Lower lobe of right lung (tissue), 2 donors: ENCODE results near the gene KNSTRN. TPM values are rescaled to one million over a fixed set of nuclear protein-coding genes. Genes with fewer than 3 reads are reported as not detected.
A peak's percentile ranks its signal among the peaks of the same experiment; 100 is the strongest.

ENCODE experiments used
- ATAC-seq, 2 donors: fragments of 200-7000 bp; cut with Tn5 transposase; one replicate each; pipeline ENCODE4 v1.9.1; 2020 to 2022; ENCODE audit warnings: mild to moderate bottlenecking in 2 of 2, moderate library complexity in 2 of 2
- DNase-seq: peaks from one replicate; pipeline ENCODE4 v3.0.0-alpha.2; 2020
- H3K27ac ChIP-seq: fragments of 200-600 bp; one replicate; pipeline ENCODE4 v1.8.0; 2022
- H3K27me3 ChIP-seq: fragments of 200-600 bp; one replicate; pipeline ENCODE4 v1.8.0; 2022; ENCODE audit warnings: low read depth
- H3K36me3 ChIP-seq: fragments of 200-600 bp; one replicate; pipeline ENCODE4 v1.8.0; 2022; ENCODE audit warnings: mild to moderate bottlenecking
- H3K4me1 ChIP-seq: fragments of 200-600 bp; one replicate; pipeline ENCODE4 v1.8.0; 2022
- H3K4me3 ChIP-seq: fragments of 200-600 bp; one replicate; pipeline ENCODE4 v1.8.0; 2022; ENCODE audit warnings: mild to moderate bottlenecking
- H3K9me3 ChIP-seq: fragments of 200-600 bp; one replicate; pipeline ENCODE4 v1.8.0; 2022
- intact Hi-C: fragments of 100-400 bp; cut with DNase I; formaldehyde crosslinking; loops from one replicate; pipeline ENCODE4 v1.11.0; 2022
- long read RNA-seq: library from polyadenylated mRNA; unstranded; transcript quantifications from one replicate; pipeline ENCODE4 v2.0.0, GENCODE V29; 2021
- total RNA-seq: library from RNA; stranded (reverse); fragmentation: NEBNext Ultra II Directional; extraction: Animal tissue kit (Norgen Biotek cat#: 25700); gene quantifications from one replicate; pipeline ENCODE4 v1.2.1, GENCODE V29; 2021
- TF ChIP-seq, protein P1 (sequence below): fragments of 200-600 bp; IDR thresholded peaks from one replicate; pipeline ENCODE4 v1.8.0; 2022; ENCODE audit warnings: antibody characterized with exemption, mild to moderate bottlenecking
- donor health status: DM: no; HTN: yes; CAD: no; lungs with severe emphysema.

KNSTRN gene
- 20.1 TPM for total RNA-seq
- long read RNA-seq, transcript KNSTRN-201 (9 exons, 1,714 nt) = major isoform, 5 of 8 reads
- long read RNA-seq, partial matches to known transcripts = 0 of 8 reads
- long read RNA-seq, other reads (novel, unspliced or antisense) = 2 of 8 reads

- intact Hi-C loops = no loop called here
- Histone ChIP-seq H3K4me1 (peaks cover 32% of the 10 kb centered on the region), H3K36me3 (peaks cover 16% of the 10 kb centered on the region), H3K27me3 (no peaks in the 10 kb centered on the region), H3K4me3 (peak within 1 kb of the TSS; percentile 73), H3K27ac (peak within 1 kb of the TSS; percentile 68), H3K9me3 (no peaks in the 10 kb centered on the region)
- TF ChIP-seq, protein P1, sequence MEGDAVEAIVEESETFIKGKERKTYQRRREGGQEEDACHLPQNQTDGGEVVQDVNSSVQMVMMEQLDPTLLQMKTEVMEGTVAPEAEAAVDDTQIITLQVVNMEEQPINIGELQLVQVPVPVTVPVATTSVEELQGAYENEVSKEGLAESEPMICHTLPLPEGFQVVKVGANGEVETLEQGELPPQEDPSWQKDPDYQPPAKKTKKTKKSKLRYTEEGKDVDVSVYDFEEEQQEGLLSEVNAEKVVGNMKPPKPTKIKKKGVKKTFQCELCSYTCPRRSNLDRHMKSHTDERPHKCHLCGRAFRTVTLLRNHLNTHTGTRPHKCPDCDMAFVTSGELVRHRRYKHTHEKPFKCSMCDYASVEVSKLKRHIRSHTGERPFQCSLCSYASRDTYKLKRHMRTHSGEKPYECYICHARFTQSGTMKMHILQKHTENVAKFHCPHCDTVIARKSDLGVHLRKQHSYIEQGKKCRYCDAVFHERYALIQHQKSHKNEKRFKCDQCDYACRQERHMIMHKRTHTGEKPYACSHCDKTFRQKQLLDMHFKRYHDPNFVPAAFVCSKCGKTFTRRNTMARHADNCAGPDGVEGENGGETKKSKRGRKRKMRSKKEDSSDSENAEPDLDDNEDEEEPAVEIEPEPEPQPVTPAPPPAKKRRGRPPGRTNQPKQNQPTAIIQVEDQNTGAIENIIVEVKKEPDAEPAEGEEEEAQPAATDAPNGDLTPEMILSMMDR = no peak
- DNase-seq (peak; percentile 94), ATAC-seq (peak; percentile 96 to 97)
Observed at GRCh38 chr15:40382580-40383456, at the start of gene KNSTRN. KNSTRN (plus strand) TSS chr15:40382721; CDS start chr15:40382836, 115 bp downstream.

DNA sequence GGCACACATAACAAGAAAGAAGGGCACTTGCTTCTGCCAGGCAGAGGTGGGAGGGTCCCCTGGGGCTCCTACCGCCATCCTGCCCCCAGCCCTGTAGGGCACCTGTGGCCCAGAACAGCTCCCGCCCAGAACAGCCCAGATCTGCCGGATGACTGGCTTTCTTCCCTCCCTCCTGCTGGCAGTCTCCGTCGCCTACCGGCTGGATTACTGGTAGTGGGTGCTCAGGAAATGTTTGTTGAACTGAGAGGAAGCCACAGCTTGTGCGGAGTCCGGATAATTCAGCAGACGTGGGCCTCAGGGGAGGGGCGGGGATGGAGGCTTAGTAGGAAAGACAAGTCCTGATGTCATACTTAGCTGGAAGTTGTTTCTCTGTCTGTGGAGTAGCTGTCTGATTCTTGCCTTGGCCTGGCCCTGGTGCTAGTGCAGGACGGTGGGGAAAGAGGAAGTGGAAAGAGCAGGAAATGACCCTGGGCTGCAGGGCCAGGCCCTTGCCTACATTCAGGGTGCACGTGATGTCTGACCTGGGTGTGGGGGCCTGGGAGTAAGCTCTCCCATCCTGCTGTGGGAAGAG, 48.5 kb upstream of the KNSTRN start:
- peak overlapping the region; percentile 90 for H3K27ac ChIP-seq
- peaks cover 100% of the 10 kb centered on the region for H3K4me1 ChIP-seq
- peak; percentile 81 for DNase-seq
- ATAC-seq = peak; percentile 42 to 74
- H3K27me3 ChIP-seq = no peaks in the 10 kb centered on the region
- intact Hi-C loops = no loop called here
- TF ChIP-seq, protein P1 = no peak
- peak overlapping the region; percentile 39 for H3K4me3 ChIP-seq
- H3K9me3 ChIP-seq = no peaks in the 10 kb centered on the region
- peaks cover 27% of the 10 kb centered on the region for H3K36me3 ChIP-seq

DNA sequence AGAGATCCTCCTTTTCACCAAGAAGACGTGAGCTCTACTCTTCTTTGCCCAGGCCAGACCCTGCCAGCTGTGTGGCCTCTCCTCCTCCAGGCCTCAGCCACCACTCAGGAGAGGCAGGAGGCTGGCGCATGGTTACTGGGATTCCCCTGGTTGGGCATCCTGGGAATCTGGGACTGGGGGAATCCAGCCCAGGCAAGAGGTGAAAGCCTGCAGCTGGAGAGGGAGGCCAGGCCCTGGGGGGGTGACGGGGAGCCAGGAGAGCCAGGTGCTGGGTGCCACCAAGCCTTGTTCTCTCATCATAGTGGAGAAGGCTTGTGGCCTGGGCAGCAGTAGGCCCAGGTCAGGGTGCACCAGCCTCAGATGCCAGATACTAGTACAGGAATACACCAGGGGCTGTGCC, 48.0 kb upstream of the KNSTRN start:
- no peaks in the 10 kb centered on the region for H3K9me3 ChIP-seq
- TF ChIP-seq, protein P1 = no peak
- DNase-seq (no peak), ATAC-seq (no peak)
- intact Hi-C loops = no loop called here
- H3K27ac ChIP-seq = peak overlapping the region; percentile 90
- H3K4me3 ChIP-seq = no peak overlapping the region
- no peaks in the 10 kb centered on the region for H3K27me3 ChIP-seq
- H3K4me1 ChIP-seq = peaks cover 100% of the 10 kb centered on the region
- H3K36me3 ChIP-seq = peaks cover 27% of the 10 kb centered on the region

DNA sequence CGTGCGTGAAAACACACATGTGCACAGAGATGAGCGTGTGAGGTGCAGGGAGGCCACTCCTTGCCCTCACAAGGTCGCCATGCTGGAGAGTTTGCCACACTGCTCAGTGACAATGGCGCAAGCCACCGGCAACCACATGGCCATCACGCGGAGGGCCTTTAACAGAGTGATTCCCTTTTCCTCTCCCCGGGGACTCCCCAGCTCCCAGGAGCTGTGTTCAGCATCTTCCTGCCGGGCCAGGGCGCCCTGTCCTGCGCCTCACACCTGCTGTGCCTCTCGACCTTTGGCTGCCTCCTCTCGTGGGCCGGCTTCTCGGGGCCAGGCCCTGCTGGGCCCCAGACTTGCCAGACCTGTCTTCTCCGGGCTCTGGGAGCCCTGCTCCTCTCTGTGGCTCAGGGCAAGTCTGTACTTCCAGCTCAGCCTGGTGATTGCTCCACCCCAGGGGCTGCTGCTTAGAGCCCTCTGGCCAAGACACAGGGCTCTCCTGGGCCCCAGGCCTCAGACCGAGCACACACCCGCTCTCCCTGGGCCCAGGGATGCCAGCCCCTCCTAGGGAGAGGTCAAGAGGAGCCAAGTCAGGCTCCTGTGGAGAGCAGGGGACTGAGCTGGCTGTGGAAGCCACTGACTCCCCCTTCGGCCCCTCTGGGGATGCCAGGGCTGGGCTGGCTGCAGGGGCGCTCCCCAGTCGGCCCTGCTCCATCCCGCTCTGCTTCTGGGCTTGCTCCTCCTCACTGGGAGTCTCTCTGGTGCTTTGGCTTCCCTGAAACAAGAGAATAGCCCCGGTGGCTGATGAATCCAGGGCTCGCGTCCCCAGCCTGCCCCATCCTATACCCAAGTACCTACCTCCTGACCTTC, 47.4 kb upstream of the KNSTRN start:
- TF ChIP-seq, protein P1 = no peak
- Histone ChIP-seq H3K27me3 (no peaks in the 10 kb centered on the region), H3K4me3 (no peak overlapping the region), H3K9me3 (no peaks in the 10 kb centered on the region), H3K27ac (peak overlapping the region; percentile 90), H3K4me1 (peaks cover 100% of the 10 kb centered on the region), H3K36me3 (peaks cover 27% of the 10 kb centered on the region)
- intact Hi-C loops = no loop called here
- peak; percentile 4 to 20 for ATAC-seq
- peak; percentile 73 for DNase-seq
